ENCODE measurements around the gene WWC1. TPM values are rescaled to one million over a fixed set of nuclear protein-coding genes. Genes with fewer than 3 reads are reported as not detected.

Gene WWC1
- polyA plus RNA-seq, 5 donors, result 59.1 to 113 (median 88.5) TPM

- no peak for DNase-seq
These were observed 69.3 kb downstream of the WWC1 start for GRCh38 chr5:168360521-168361285.

GRCh38 chr5:168362097-168362885 is 70.8 kb downstream of the WWC1 start:
- no peak for DNase-seq

GRCh38 chr5:168364151-168364661 is 72.8 kb downstream of the WWC1 start:
- no peak for DNase-seq

- peak; percentile 37 to 39 for DNase-seq
These were observed 73.5 kb downstream of the WWC1 start for GRCh38 chr5:168364750-168365550.

- DNase-seq, result peak; percentile 38 to 50
These were observed 74.2 kb downstream of the WWC1 start for GRCh38 chr5:168365581-168366081.

GRCh38 chr5:168366116-168366515 is 74.7 kb downstream of the WWC1 start:
- DNase-seq, result no peak

- DNase-seq, result no peak
These were observed 77.4 kb downstream of the WWC1 start for GRCh38 chr5:168368854-168369253.

- no peak for DNase-seq
These were observed 79.4 kb downstream of the WWC1 start for GRCh38 chr5:168370831-168371230.

- DNase-seq, result no peak
These were observed 81.0 kb downstream of the WWC1 start for GRCh38 chr5:168372356-168372946.

- no peak for DNase-seq
These were observed 83.1 kb downstream of the WWC1 start for GRCh38 chr5:168374532-168374931.

GRCh38 chr5:168375214-168375613 is 83.8 kb downstream of the WWC1 start:
- DNase-seq, result no peak

- no peak for DNase-seq
These were observed 86.1 kb downstream of the WWC1 start for GRCh38 chr5:168377525-168377924.

GRCh38 chr5:168378741-168379140 is 87.3 kb downstream of the WWC1 start:
- no peak for DNase-seq

GRCh38 chr5:168382421-168382820 is 91.0 kb downstream of the WWC1 start:
- no peak for DNase-seq

GRCh38 chr5:168390491-168390890 is 99.0 kb downstream of the WWC1 start:
- no peak for DNase-seq

GRCh38 chr5:168393773-168394172 is 102.3 kb downstream of the WWC1 start:
- no peak for DNase-seq

GRCh38 chr5:168400429-168401220 is 109.2 kb downstream of the WWC1 start:
- no peak for DNase-seq

- no peak for DNase-seq
These were observed 109.8 kb downstream of the WWC1 start for GRCh38 chr5:168401226-168401625.

GRCh38 chr5:168401880-168402279 is 110.4 kb downstream of the WWC1 start:
- peak; percentile 42 to 54 for DNase-seq

GRCh38 chr5:168404365-168404764 is 112.9 kb downstream of the WWC1 start:
- DNase-seq, result no peak

- DNase-seq, result no peak
These were observed 115.8 kb downstream of the WWC1 start for GRCh38 chr5:168407211-168407610.

Measured in right lung (tissue), 5 donors.